Measurements from ENCODE around the gene ITPR2. TPM values are rescaled to one million over a fixed set of nuclear protein-coding genes. Genes with fewer than 3 reads are reported as not detected.

ITPR2 gene
- total and polyA plus RNA-seq, 4 donors = 11.7 to 93.3 (median 35.4) TPM

- Histone ChIP-seq H3K4me1 (ENCODE audit: control insufficient read depth in 4 of 4, insufficient read depth in 4 of 4, low read length in 3 of 4) (peaks cover 0 to 3% (median 0%) of the 10 kb centered on the region in 4 donors), H3K27me3 (ENCODE audit: control insufficient read depth in 4 of 4, insufficient read depth in 4 of 4, low read length in 3 of 4) (no peaks in the 10 kb centered on the region), H3K9ac (ENCODE audit: low read depth in 1 of 2, low read length in 2 of 2) (no peak overlapping the region), H3K27ac (ENCODE audit: low read depth in 1 of 2, low read length in 2 of 2) (no peak overlapping the region), H3K9me3 (ENCODE audit: control insufficient read depth in 4 of 4, low read length in 3 of 4) (no peaks in the 10 kb centered on the region), H3K4me3 (ENCODE audit: low read depth in 1 of 3, low read length in 3 of 3) (no peak overlapping the region), H3K36me3 (ENCODE audit: control insufficient read depth in 4 of 4, insufficient read depth in 3 of 4, low read depth in 1 of 4, low read length in 3 of 4) (no peaks in the 10 kb centered on the region)
- TF ChIP-seq HNF4G (IDR thresholded peaks at IDR 0.05) (no peak), YY1 (IDR thresholded peaks at IDR 0.05) (no peak), HNF4A (conservative IDR thresholded peaks at IDR 0.05) (no peak), CTCF (IDR thresholded peaks at IDR 0.05; ENCODE audit: low read depth, low read length, missing input control) (no peak), RAD21 (IDR thresholded peaks at IDR 0.05) (no peak), TAF1 (conservative IDR thresholded peaks at IDR 0.05) (no peak), NR2F2 (IDR thresholded peaks at IDR 0.05) (no peak), SP1 (IDR thresholded peaks at IDR 0.05) (no peak), EGR1 (IDR thresholded peaks at IDR 0.05; ENCODE audit: low read depth in 2 of 2) (no peak), ATF3 (IDR thresholded peaks at IDR 0.05) (no peak), JUND (IDR thresholded peaks at IDR 0.05) (no peak), FOXA2 (IDR thresholded peaks at IDR 0.05) (no peak), ZBTB33 (IDR thresholded peaks at IDR 0.05) (no peak), RXRA (IDR thresholded peaks at IDR 0.05) (no peak), REST (IDR thresholded peaks at IDR 0.05) (no peak), FOXA1 (IDR thresholded peaks at IDR 0.05) (no peak)
- WGBS = 88% methylated on average over 4 of the region's 4 CpGs
- DNase-seq (ENCODE audit: low spot score) = no peak
Observed at GRCh38 chr12:26295001-26295400, 538.0 kb downstream of the ITPR2 start.

GRCh38 chr12:26293612-26294011 is 539.4 kb downstream of the ITPR2 start:
- no peak overlapping the region for H3K27ac ChIP-seq (ENCODE audit: low read depth in 1 of 2, low read length in 2 of 2)
- no peaks in the 10 kb centered on the region for H3K36me3 ChIP-seq (ENCODE audit: control insufficient read depth in 4 of 4, insufficient read depth in 3 of 4, low read depth in 1 of 4, low read length in 3 of 4)
- H3K4me1 ChIP-seq (ENCODE audit: control insufficient read depth in 4 of 4, insufficient read depth in 4 of 4, low read length in 3 of 4) = peaks cover 0 to 3% (median 0%) of the 10 kb centered on the region in 4 donors
- DNase-seq (ENCODE audit: low spot score) = no peak
- no peak overlapping the region for H3K9ac ChIP-seq (ENCODE audit: low read depth in 1 of 2, low read length in 2 of 2)
- no peak overlapping the region for H3K4me3 ChIP-seq (ENCODE audit: low read depth in 1 of 3, low read length in 3 of 3)
- no peaks in the 10 kb centered on the region for H3K27me3 ChIP-seq (ENCODE audit: control insufficient read depth in 4 of 4, insufficient read depth in 4 of 4, low read length in 3 of 4)
- 82% methylated on average over 2 of the region's 2 CpGs for WGBS
- no peaks in the 10 kb centered on the region for H3K9me3 ChIP-seq (ENCODE audit: control insufficient read depth in 4 of 4, low read length in 3 of 4)
- TF ChIP-seq EGR1 (IDR thresholded peaks at IDR 0.05; ENCODE audit: low read depth in 2 of 2) (no peak), FOXA1 (IDR thresholded peaks at IDR 0.05) (no peak), HNF4A (conservative IDR thresholded peaks at IDR 0.05) (no peak), GABPA (IDR thresholded peaks at IDR 0.05 in 1 of 2, conservative IDR thresholded peaks at IDR 0.05 in 1 of 2) (no peak), YY1 (IDR thresholded peaks at IDR 0.05) (no peak), RXRA (IDR thresholded peaks at IDR 0.05) (no peak), RAD21 (IDR thresholded peaks at IDR 0.05) (no peak), NR2F2 (IDR thresholded peaks at IDR 0.05) (no peak), SP1 (IDR thresholded peaks at IDR 0.05) (no peak), CTCF (IDR thresholded peaks at IDR 0.05; ENCODE audit: low read depth, low read length, missing input control) (no peak), ZBTB33 (IDR thresholded peaks at IDR 0.05) (no peak)
